Measurements from ENCODE around the gene CMIP. TPM values are rescaled to one million over a fixed set of nuclear protein-coding genes. Genes with fewer than 3 reads are reported as not detected.

The CMIP gene
- polyA plus RNA-seq, 1 experiment, result 4.9 TPM

GRCh38 chr16:81642943-81643342, 198.3 kb downstream of the CMIP start:
- ChIA-PET CTCF (interaction anchor here (1.0 kb wide), 1 partner anchor 9 kb away, joined by 3 read pairs; no protein-coding TSS in a partner anchor), POLR2A (no interaction called here)
- no peak for TF ChIP-seq CTCF (IDR thresholded peaks at IDR 0.05; ENCODE audit: insufficient read depth, low read depth, low read length)
- no peak overlapping the region for H3K4me3 ChIP-seq (ENCODE audit: low read depth, low read length)
- H3K36me3 ChIP-seq (ENCODE audit: control insufficient read depth, insufficient read depth, low read length), result no peaks in the 10 kb centered on the region; the same call in 1 of the 2 replicates
- no peaks in the 10 kb centered on the region for H3K27me3 ChIP-seq (ENCODE audit: control insufficient read depth, insufficient read depth, low read length)
- no peak for DNase-seq (ENCODE audit: low read depth)

GRCh38 chr16:81645266-81645694, 200.7 kb downstream of the CMIP start:
- DNase-seq (ENCODE audit: low read depth), result peak; percentile 54
- ChIA-PET POLR2A (no interaction called here), CTCF (no interaction called here)
- Histone ChIP-seq H3K36me3 (ENCODE audit: control insufficient read depth, insufficient read depth, low read length) (no peaks in the 10 kb centered on the region; the same call in 1 of the 2 replicates), H3K27me3 (ENCODE audit: control insufficient read depth, insufficient read depth, low read length) (no peaks in the 10 kb centered on the region), H3K4me3 (ENCODE audit: low read depth, low read length) (no peak overlapping the region)
- no peak for TF ChIP-seq CTCF (IDR thresholded peaks at IDR 0.05; ENCODE audit: insufficient read depth, low read depth, low read length)

GRCh38 chr16:81645925-81646324, 201.3 kb downstream of the CMIP start:
- DNase-seq (ENCODE audit: low read depth), result no peak
- Histone ChIP-seq H3K4me3 (ENCODE audit: low read depth, low read length) (no peak overlapping the region), H3K27me3 (ENCODE audit: control insufficient read depth, insufficient read depth, low read length) (no peaks in the 10 kb centered on the region), H3K36me3 (ENCODE audit: control insufficient read depth, insufficient read depth, low read length) (no peaks in the 10 kb centered on the region; the same call in 1 of the 2 replicates)
- POLR2A ChIA-PET, result no interaction called here
- CTCF ChIA-PET, result no interaction called here
- TF ChIP-seq CTCF (IDR thresholded peaks at IDR 0.05; ENCODE audit: insufficient read depth, low read depth, low read length), result no peak

- H3K36me3 ChIP-seq (ENCODE audit: control insufficient read depth, insufficient read depth, low read length), result no peaks in the 10 kb centered on the region
- TF ChIP-seq CTCF (IDR thresholded peaks at IDR 0.05; ENCODE audit: insufficient read depth, low read depth, low read length), result no peak
- ChIA-PET CTCF (no interaction called here), POLR2A (no interaction called here)
- no peaks in the 10 kb centered on the region for H3K27me3 ChIP-seq (ENCODE audit: control insufficient read depth, insufficient read depth, low read length)
- DNase-seq (ENCODE audit: low read depth), result peak; percentile 39
- no peak overlapping the region for H3K4me3 ChIP-seq (ENCODE audit: low read depth, low read length)
These were observed 202.0 kb downstream of the CMIP start for GRCh38 chr16:81646561-81646960.

GRCh38 chr16:81647527-81647926, 202.9 kb downstream of the CMIP start:
- POLR2A ChIA-PET, result no interaction called here
- no peak for TF ChIP-seq CTCF (IDR thresholded peaks at IDR 0.05; ENCODE audit: insufficient read depth, low read depth, low read length)
- Histone ChIP-seq H3K4me3 (ENCODE audit: low read depth, low read length) (no peak overlapping the region), H3K27me3 (ENCODE audit: control insufficient read depth, insufficient read depth, low read length) (no peaks in the 10 kb centered on the region), H3K36me3 (ENCODE audit: control insufficient read depth, insufficient read depth, low read length) (peaks cover 5% of the 10 kb centered on the region)
- DNase-seq (ENCODE audit: low read depth), result no peak
- CTCF ChIA-PET, result no interaction called here
